Measurements from ENCODE around the gene PARD3B.

The PARD3B gene

DNA sequence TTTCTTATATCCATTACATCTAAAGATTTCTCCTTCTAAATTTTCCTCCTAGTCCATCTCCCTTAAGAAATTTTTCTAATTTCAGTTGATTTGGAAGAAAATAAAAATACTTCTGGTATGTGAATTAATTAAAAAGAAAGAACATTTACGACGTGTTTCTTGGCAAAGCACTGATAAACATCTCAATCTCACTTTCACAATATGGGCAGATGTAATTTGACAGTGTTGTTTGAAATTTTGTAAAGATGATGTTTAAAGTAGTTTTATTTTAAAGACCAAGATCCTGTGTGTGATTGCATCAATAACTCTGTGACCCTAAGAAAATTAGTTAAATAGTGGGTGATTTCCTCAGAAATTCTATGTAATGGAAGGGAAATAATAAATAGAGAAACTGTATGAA lies 510.0 kb downstream of the PARD3B start:
- Histone ChIP-seq H3K4me3 (ENCODE audit: insufficient read depth, low read length, poor library complexity, severe bottlenecking) (no peak overlapping the region), H4K20me1 (ENCODE audit: low read depth, low read length) (no peaks in the 10 kb centered on the region), H3K9me2 (replicated peaks; ENCODE audit: insufficient read depth, low read length) (no peaks in the 10 kb centered on the region), H2AFZ (ENCODE audit: low read depth, low read length, severe bottlenecking) (no peak overlapping the region), H3K79me2 (ENCODE audit: insufficient read depth, low read length) (no peaks in the 10 kb centered on the region), H3K9me3 (ENCODE audit: insufficient read depth, low read length) (no peaks in the 10 kb centered on the region), H3K27me3 (ENCODE audit: low read length) (no peaks in the 10 kb centered on the region), H3K4me2 (ENCODE audit: low read depth, low read length, poor library complexity, severe bottlenecking) (no peak overlapping the region), H3K27ac (ENCODE audit: low read depth, low read length) (no peak overlapping the region), H3K36me3 (ENCODE audit: low read length) (no peaks in the 10 kb centered on the region), H3F3A (ENCODE audit: insufficient read depth) (no peaks in the 10 kb centered on the region), H3K9ac (ENCODE audit: low read length) (no peak overlapping the region)
- TF ChIP-seq EZH2phosphoT487 (conservative IDR thresholded peaks at IDR 0.05; ENCODE audit: low read length) (no peak), CTCF (IDR thresholded peaks at IDR 0.05; ENCODE audit: insufficient read depth, low read length, poor library complexity, severe bottlenecking) (no peak)

DNA sequence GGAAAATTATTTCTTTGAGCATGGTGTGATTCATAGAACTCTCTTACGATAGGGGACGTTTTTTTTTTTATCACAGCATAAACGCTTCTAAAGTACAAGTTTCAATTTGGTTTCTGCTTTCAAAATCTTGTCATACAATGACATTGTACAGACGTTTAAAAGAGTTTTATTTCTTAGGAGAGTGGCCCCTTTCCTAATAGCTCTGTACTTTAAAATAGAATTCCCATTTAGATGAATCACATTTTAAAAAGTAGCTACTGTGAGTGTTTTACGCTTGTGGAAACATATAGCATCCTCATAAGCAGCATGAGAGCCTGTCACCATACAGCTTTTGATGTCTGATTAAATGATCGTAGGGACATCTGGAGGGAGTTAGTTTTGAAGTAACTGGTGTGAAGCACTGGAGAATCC lies 510.9 kb downstream of the PARD3B start:
- no peak overlapping the region for H3K4me3 ChIP-seq (ENCODE audit: insufficient read depth, low read length, poor library complexity, severe bottlenecking)
- H3K4me2 ChIP-seq (ENCODE audit: low read depth, low read length, poor library complexity, severe bottlenecking), result no peak overlapping the region
- TF ChIP-seq CTCF (IDR thresholded peaks at IDR 0.05; ENCODE audit: insufficient read depth, low read length, poor library complexity, severe bottlenecking), result no peak
- no peak for TF ChIP-seq EZH2phosphoT487 (conservative IDR thresholded peaks at IDR 0.05; ENCODE audit: low read length)

DNA sequence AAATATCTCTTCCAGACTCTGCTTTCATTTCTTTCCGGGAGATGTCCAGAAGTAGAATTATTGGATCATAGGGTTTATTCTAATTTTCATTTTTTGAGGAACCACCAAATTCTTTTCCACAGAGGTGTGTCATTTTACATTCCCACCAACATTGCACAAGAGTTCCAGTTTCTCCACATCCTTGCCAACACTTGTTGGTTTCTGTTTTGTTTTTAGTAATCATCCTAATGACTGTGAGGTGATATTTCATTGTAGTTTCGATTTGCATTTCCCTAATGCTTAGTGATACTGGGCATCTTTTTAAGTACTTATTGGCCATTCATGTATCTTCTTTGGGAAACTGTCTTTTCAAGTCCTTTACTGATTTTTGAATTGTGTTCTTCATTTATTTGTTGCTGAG lies 513.1 kb downstream of the PARD3B start:
- no peak overlapping the region for H3K9ac ChIP-seq (ENCODE audit: low read length)
- no peaks in the 10 kb centered on the region for H3K27me3 ChIP-seq (ENCODE audit: low read length)
- H3F3A ChIP-seq (ENCODE audit: insufficient read depth), result no peaks in the 10 kb centered on the region
- H3K36me3 ChIP-seq (ENCODE audit: low read length), result no peaks in the 10 kb centered on the region
- no peaks in the 10 kb centered on the region for H4K20me1 ChIP-seq (ENCODE audit: low read depth, low read length)
- no peak overlapping the region for H3K4me3 ChIP-seq (ENCODE audit: insufficient read depth, low read length, poor library complexity, severe bottlenecking)
- no peaks in the 10 kb centered on the region for H3K9me2 ChIP-seq (replicated peaks; ENCODE audit: insufficient read depth, low read length)
- H3K4me2 ChIP-seq (ENCODE audit: low read depth, low read length, poor library complexity, severe bottlenecking), result no peak overlapping the region
- no peaks in the 10 kb centered on the region for H3K79me2 ChIP-seq (ENCODE audit: insufficient read depth, low read length)
- no peak for TF ChIP-seq CTCF (IDR thresholded peaks at IDR 0.05; ENCODE audit: insufficient read depth, low read length, poor library complexity, severe bottlenecking)
- TF ChIP-seq EZH2phosphoT487 (conservative IDR thresholded peaks at IDR 0.05; ENCODE audit: low read length), result no peak
- no peaks in the 10 kb centered on the region for H3K9me3 ChIP-seq (ENCODE audit: insufficient read depth, low read length)
- H2AFZ ChIP-seq (ENCODE audit: low read depth, low read length, severe bottlenecking), result no peak overlapping the region
- no peak overlapping the region for H3K27ac ChIP-seq (ENCODE audit: low read depth, low read length)

More for the DNA sequence above, 510.9 kb downstream of the PARD3B start:
- Histone ChIP-seq H3K36me3 (ENCODE audit: low read length) (no peaks in the 10 kb centered on the region), H2AFZ (ENCODE audit: low read depth, low read length, severe bottlenecking) (no peak overlapping the region), H3K27ac (ENCODE audit: low read depth, low read length) (no peak overlapping the region), H3K27me3 (ENCODE audit: low read length) (no peaks in the 10 kb centered on the region), H3F3A (ENCODE audit: insufficient read depth) (no peaks in the 10 kb centered on the region), H3K9me2 (replicated peaks; ENCODE audit: insufficient read depth, low read length) (no peaks in the 10 kb centered on the region), H4K20me1 (ENCODE audit: low read depth, low read length) (no peaks in the 10 kb centered on the region), H3K9ac (ENCODE audit: low read length) (no peak overlapping the region), H3K9me3 (ENCODE audit: insufficient read depth, low read length) (no peaks in the 10 kb centered on the region), H3K79me2 (ENCODE audit: insufficient read depth, low read length) (no peaks in the 10 kb centered on the region)

Data from SU-DHL-6 (cell line).